GM18505 (cell line): ENCODE data around the gene NUBP2.
"Not testable (repeated sequence)": the region's sequence is repeated elsewhere in the genome, so short reads cannot be mapped to it uniquely, and the experiment has no call there.

ENCODE experiments used
- ATAC-seq: cut with Tn5 transposase; IDR thresholded peaks from one replicate; pipeline ENCODE4 v1.9.1; 2021; ENCODE audit not compliant: unreplicated experiment
- POLR2A ChIP-seq: IDR thresholded peaks from 4 replicates; pipeline ENCODE4 v1.6.1; 2011; ENCODE audit warnings: borderline replicate concordance; ENCODE audit not compliant: insufficient read depth, insufficient read length; ENCODE audit errors: extremely low read depth

NUBP2 gene

DNA sequence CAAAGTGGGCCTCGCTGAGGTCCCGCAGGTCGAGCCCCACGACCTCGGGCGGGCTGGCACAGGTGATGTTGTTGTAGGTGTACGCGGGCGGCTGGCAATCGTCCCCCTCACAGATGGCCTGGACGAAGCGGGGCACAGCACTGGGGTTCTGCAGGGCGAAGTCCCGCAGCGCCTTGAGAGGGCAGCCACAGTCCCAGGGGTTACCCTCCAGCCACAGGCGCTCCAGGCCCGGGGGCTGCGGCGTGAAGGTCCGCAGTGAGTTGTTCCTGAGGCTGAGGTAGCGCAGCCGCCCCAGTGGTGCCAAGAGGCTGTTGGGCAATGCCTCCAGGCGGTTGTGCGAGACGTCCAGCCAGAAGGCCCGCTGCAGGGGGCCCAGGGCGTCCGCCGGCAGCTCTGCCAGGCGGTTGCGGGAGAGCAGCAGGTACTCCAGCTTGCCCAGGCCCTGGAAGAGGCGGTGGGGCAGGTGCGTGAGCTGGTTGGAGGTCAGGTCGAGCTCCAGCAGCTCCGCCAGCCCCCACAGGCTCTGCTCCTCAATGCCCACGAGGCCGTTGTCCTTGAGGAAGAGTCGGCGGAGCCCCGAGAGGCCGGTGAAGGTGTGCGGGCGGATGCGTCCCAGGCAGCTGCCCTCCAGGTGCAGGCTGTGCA lies 8.0 kb downstream of the NUBP2 start:
- ATAC-seq = no peak
- TF ChIP-seq POLR2A = no peak

DNA sequence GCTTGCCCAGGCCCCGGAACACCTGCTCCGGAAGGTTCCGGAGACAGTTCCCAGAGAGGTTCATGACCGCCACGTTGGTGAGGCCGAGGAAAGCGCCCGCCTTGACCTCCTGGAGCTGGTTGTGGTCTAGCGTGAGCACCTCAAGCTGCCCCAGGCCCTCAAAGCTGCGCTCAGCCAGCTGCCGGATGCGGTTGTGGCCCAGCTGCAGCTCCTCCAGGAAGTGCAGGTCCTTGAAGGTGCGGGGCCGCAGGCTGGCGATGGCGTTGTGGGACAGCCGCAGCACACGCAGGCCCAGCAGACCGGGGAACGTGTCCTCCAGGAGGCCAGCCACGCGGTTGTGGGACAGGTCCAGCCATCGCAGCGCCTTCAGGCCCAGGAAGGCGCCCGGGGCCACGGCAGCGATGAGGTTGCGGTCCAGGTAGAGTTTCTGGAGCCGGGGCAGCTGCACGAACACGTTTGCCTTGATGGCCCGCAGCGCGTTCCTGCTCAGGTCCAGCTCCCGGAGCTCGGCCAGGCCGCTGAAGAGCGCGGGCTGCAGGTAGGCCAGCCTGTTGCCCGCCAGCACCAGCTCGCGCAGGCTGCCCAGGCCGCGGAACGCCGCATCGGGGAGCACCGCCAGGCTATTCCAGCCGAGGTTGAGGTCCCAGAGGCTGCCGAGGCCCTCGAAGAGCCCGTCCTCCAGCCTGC lies 8.6 kb downstream of the NUBP2 start:
- TF ChIP-seq POLR2A = no peak
- no peak for ATAC-seq

DNA sequence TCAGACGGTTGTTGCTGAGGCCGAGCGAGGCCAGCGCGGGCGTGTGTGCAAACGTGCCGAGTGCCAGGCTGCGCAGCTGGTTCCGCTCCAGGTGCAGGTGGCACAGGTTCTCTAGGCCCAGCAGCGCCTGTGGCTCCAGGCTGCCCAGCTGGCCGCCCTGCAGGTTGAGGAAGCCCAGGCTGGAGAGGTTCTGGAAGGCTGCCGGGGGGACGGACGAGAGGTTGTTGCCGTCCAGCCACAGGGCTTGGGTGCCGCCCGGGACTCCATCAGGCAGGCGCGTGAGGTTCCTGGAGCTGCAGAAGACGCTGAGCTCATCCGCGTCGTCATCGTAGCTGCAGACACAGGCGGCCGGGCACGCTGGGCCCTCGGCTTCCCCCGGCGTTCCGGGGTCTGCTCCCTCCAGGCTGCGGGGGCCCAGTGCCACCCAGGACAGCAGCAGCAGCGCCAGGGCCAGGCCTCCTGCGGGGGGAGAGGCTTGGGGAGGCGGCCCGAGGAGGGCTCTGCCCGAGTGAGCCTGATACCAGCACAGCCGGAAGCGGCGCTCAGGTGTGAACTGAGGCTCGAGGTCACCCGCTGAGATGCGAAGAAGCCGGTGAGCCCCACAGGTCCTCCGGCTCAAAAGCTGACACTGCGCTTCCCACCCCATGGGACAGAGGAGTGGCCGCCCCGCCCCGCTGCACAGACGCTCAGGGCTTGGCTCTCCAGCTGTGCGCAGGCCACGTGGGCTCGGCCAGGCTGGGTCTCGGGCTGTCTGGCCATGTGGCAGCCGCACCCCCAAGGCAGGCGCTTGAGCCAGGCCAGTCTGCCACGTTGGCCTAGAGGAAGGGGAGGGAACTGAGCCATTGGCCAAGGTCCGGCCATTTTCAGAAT lies 9.4 kb downstream of the NUBP2 start:
- no peak for TF ChIP-seq POLR2A
- no peak for ATAC-seq

DNA sequence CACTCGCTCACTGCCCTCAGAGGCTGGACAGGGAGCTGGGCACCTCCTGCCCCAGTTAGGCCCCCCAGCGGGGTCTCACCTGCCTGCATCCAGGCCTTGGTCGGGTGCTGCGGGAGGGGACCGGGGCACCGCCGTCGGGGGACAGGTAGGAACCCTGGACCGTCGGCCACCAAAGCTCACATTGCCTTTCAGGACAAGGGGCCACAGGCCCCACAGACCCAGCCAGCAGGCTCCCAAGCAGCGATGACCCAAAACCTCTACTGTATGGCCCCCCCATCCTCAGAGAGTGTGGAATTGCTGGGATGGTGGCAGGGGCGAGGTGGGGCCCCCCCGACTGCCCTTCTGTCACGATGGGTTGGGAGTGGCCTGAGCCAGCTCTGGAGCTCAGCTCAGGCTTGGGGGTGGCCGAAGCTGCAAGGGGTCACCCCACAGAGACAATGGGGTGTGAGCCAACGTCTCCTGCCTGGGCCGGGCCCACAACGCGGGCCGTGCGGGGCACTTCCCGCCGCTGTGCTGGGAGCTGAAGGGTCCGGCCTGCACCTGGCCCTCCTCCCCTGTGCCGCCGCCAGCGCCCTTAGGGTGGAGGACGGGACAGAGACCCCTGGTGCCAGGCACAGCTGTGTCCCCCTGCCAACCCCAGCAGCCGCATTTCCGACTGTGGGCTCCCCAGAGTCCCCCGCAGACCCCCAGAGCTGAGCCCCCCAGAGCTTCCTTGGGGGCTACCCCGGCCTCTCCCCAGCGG lies 10.2 kb downstream of the NUBP2 start:
- no peak for TF ChIP-seq POLR2A
- no peak for ATAC-seq

DNA sequence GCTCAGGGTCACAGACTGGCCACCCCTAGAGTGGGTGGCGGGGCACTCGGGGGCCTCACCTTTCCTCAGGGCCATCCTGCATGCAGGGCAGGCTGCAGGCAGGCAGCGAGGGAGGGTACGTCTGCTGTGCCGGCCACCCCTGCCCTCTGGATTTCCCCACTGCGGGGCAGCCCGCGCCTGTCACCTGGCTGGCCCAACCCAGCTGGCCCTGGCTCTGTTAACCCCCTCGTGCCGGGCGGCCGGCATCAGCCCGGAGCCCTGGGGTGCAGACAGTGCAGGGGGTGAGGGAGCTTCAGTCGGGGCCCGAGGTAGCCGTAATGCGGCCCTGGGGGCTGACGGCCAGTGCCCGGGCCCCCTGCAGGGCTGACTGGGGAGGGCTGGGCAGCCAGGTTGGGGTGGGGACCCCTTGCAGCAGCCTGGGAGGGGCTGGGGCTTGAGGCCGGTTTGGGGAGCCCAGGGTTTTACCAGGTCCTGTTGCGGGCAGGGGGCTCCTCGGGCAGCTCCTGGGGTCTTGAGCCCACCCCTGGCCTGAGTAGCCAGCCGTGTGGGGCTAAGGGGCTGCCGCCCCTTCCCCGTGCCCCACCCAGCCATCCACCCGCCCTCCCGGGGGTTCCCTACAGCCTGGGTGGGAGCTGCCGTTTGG lies 10.9 kb downstream of the NUBP2 start, which contains the start of gene IGFALS:
TSS of gene IGFALS (minus strand) at position 128 of the 643 bp plus-strand sequence. CDS start at position 75, 53 bp downstream.
- TF ChIP-seq POLR2A = no peak
- no peak for ATAC-seq

DNA sequence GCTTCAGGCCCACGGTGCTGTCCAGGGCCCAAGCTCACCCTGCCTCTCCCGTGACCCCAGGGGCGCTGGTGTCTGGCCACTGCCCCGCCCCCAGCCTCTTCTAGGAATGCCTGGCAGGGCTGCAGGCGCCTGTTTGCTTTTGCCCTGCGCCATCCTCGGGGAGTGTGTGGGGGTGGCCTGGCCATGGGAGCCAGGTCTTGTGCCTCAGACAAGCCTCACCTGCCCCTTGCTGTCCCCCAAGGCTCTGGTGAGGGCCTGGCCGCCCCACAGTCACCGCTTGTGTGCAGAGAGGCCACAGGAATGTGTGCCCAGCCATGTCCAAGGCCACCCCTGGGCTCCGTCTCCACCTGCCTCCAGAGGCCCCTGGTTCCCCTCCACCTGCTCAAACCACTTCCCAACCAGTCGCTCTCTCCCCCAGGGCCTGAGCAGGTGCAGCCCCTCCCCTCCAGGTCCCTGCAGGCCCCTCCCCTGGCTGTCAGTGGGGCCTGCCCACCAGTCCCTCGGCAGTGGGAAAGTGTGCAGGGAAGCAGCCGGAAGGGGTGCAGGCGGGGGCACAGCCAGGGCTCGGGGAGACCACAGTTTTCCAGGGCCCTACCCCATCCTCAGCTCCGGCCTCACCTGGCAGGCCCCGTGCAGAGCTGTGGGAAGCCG lies 11.6 kb downstream of the NUBP2 start:
- no peak for ATAC-seq
- TF ChIP-seq POLR2A = no peak

DNA sequence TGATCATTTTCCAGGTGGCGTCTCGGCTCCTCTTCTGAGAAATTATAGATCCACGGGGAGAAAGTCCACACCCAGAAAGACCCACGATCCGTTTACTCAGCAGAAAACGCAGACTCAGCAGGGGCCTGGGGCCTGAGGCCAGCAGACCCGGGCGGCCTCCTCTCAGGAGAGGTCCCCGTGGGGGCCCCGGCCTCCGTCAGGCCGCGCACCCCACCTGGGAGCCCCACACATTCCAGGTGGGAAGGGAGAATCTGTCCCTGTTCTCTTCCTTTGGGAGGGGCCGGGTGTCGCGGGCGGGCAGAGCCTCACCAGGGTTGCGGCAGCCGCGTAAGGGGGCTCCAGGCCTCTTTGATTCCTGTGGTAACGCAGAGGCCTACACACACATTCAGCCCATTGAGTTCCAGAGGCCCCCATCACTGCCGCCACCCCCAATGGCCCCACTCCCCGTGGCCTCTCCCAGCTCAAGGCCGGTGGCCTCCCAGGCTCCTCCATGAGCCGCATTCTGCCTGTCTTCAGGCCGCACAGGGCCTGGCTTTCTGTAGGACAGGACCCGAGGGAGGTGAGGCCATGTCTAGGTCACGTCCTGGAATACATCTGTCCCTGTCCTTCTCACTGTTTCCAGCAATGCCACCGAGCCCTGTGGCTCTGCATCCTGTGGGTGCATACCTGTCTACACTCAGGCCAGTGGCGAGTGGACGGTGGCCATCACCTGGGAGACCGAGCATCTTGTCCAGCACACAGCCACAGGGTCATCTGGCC lies 12.3 kb downstream of the NUBP2 start:
- ATAC-seq = no peak
- TF ChIP-seq POLR2A = no peak

DNA sequence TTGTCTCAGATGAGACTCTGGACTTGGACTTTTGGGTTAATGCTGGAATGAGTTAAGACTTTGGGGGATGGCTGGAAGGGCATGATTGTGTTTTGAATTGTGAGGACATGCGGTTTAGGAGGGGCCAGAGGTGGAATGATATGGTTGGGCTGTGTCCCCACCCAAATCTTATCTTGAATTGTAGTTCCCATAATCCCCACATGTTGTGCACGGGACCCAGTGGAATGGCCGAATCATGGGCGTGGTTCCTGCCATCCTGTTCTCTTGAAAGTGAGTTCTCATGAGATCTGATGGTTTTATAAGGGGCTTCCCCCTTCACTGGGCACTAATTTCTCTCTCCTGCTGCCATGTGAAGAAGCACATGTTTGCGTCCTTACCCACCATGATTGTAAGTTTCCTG lies 16.5 kb downstream of the NUBP2 start:
- ATAC-seq = not testable (repeated sequence)

DNA sequence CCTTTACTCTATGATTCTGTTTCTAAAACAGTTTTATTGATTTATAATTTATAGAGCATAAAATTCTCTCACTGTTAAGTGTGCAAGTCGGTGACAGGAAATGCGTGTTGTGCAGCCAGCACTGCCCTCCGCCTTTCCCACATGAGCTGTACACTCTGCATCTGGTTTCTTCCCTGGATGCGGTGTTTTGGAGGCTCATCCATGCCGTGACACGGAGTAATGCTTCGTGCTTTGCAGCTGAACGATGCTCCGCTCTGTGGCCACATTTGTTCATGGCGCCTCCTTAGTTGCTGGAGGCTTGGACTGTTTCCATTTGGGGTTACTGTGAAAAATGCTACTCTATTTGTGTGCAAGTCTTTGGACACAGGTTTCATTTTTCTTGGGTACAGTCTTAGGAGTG lies 17.9 kb downstream of the NUBP2 start:
- no peak for TF ChIP-seq POLR2A
- ATAC-seq = no peak

DNA sequence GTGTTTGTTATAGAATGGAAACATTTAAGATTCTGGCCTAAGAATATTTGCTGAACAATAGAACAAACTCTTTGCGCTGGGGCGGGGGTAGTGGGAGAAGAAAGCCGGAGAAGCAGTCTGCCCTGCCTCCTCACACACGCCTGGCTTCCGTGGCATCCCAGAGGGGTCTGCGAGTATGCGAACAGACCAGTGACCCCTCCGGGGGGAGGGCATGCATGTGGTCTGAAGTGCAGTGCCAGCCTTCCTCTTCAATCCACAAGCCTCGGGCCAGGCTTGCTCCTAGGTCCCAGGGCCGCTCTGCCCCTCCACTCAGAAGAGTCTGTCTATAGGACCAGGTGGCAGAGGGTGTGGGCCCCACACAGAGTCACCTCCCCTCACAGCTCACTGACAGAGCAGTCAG lies 24.9 kb downstream of the NUBP2 start:
- no peak for ATAC-seq
- TF ChIP-seq POLR2A = no peak

DNA sequence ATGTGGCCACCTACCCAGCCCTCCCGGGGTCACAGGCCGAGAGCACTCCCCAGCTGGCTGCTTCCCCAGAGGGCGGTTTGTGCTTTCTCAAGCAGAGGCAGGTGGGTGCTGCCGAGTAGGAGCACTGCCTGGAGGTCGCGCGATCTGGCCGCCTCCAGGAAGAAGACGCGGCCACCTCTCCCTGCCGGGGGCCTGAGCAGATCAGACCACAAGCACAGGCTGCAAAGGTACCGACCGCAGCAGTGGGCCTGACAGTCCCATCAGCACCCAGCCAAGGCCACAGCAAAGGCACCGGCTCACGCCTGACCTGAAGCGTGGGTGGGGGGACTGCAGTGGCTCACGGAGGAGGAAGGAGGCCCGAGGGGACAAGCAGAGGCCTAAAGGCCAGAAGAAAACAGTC lies 25.9 kb downstream of the NUBP2 start:
- ATAC-seq = no peak
- no peak for TF ChIP-seq POLR2A
